ENCODE measurements around the gene SLC39A11.
A peak's percentile ranks its signal among the peaks of the same experiment; 100 is the strongest.
"Not testable (repeated sequence)": the region's sequence is repeated elsewhere in the genome, so short reads cannot be mapped to it uniquely, and the experiment has no call there.

SLC39A11 gene

DNA sequence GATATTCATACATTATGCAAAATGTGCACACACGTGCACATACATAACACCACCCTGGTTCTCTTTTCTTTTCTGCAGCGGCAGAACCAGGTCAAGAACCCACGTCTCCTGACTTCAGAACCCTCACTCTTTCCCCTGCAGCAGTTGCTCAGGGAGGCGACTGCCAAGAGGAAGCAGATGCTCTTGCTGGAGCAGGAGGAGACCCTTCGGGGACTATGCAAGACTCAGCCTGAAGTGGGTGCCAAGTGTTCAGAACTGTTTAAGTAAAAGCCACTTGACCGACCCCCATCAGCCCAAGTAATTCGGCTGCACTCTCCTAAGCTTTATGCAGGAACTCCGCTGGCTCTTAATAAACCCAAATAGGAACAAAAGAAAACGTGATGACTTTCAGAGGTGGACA lies 193.8 kb downstream of the SLC39A11 start:
- DNase-seq, result no peak

- DNase-seq, result not testable (repeated sequence)
Observed at GRCh38 chr17:72896288-72896687, 196.2 kb downstream of the SLC39A11 start.

- no peak for DNase-seq
Observed at GRCh38 chr17:72891627-72892026, 200.9 kb downstream of the SLC39A11 start.

DNA sequence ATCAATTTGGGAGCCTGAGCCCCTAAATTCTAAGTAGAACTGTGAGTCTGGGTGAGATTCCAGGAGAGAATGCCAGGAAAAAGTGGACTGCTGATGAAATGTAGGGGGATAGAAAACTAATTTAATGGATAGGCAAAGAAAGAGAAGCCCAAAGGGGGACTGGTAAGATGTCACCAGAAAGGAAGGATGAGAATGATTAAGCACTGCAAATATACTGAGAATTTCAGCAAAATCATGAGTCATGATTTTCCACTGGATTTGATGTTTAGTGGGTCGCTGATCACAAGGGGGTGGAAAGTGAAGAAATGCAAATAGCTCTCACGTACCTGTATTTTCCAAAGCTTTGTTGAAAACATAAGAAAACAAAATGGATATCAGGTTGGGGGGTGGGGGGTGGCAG lies 201.8 kb downstream of the SLC39A11 start:
- DNase-seq, result peak; percentile 8

- DNase-seq, result no peak
Observed at GRCh38 chr17:72887917-72888316, 204.6 kb downstream of the SLC39A11 start.

GRCh38 chr17:72887322-72887721 lies 205.2 kb downstream of the SLC39A11 start:
- peak; percentile 23 for DNase-seq

- DNase-seq, result no peak
Observed at GRCh38 chr17:72886622-72887021, 205.9 kb downstream of the SLC39A11 start.

- no peak for DNase-seq
Observed at GRCh38 chr17:72884066-72884465, 208.4 kb downstream of the SLC39A11 start.

DNA sequence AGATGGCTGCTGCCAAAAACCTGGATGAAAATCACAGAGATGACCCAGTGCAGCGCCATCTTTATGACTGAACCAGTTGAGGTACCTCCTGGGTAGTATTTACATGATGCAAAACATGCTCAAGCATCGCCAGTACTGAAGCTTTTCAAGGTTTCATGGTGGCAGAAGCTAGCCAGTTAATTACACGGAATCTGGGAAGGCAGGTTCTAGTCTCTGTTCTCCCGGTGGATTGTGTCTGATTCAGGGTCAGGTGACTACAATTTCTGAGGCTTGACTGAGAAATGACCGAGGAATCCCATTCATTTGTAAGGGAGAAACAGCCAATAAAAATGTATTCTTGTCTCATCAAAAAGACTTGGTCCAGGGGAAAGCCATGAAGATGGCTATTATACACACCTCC lies 209.1 kb downstream of the SLC39A11 start:
- DNase-seq, result no peak

- DNase-seq, result no peak
Observed at GRCh38 chr17:72882426-72882825, 210.1 kb downstream of the SLC39A11 start.

DNA sequence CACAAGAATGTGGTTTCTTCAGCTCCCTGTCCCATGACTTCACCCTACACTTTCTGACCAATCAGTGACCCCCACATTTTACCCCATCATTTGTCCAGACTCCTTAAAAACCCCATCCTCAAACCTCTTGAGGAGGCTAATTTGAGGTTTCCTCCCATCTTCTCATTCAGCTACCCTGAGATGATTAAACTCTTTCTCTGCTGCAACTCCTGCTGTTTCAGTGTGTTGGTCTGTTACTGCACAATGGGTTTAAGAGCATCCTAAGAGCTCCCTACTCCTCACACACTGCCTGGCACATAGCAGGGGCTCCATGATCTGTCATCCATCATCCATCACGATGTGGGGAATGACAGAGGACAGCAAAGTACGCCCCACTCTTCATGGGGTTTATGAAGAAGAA lies 212.6 kb downstream of the SLC39A11 start:
- no peak for DNase-seq

DNA sequence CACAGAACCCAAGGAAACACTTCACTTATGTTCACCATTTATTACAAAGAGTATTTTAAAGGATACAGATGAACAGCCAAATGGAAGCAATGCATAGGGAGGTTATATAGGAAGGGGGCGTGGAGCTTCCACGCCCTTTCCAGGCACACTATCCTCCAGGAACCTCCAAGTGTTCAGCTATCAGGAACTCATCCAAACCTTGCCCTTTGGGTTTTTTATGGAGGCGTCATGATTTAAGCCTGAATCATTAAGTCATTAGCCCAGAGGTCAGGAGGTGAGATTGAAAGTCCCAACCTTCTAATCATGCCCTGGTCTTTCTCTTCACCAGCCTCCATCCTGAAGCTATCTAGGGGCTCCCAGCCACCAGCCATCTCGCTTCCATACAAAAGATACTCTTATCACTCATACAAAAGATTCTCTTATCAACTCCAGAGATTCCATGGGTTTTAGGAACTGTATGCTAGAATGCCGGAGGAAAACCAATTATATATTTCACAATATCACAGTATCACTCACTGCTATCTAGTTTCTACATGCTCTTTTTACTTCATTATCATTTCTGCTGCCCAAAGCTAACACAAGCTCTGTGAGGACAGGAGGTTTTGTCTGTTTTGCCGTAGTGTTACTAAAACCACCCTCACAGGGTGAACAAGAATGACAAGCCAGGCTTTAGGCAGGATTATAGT lies 213.4 kb downstream of the SLC39A11 start:
- no peak for DNase-seq

DNA sequence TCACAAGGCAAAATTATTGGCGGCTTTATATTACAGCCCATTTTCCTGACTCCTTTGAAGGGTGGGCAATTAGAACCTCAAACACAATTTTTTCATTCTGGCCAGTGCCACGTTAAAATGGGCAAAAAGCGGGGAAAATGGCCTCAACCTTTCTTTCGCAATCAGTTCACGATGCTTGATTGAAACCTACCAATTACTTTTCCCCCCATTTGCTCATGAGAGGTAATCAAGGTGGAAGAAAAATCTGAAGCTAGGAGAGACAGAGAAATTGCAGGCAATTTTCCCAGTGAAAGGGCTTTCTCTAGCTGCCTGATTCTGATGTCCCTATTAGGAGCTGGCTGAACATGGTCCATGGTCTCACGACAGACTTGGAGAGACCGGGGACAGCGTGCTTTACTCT lies 215.1 kb downstream of the SLC39A11 start:
- DNase-seq, result no peak

GRCh38 chr17:72876413-72876812 lies 216.1 kb downstream of the SLC39A11 start:
- no peak for DNase-seq

DNA sequence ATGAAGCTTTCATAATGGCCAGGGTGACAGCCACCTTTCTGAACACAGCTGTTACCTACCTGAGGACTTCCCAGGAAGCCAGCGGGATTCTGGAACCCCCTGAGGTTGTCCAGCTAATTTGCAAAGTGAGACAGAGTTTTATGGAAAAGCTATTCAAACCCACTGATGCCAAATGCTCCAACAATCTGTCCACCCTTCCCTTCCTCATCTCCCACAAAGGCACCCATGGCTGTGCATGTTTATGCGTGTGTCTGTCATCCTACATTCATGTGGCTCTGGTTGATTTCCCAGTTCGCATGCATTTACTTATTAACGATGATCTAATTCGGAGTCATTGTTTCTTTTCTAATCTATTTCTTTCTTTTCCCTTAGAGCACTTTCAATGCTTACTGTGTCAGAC lies 217.1 kb downstream of the SLC39A11 start:
- DNase-seq, result no peak

- DNase-seq, result no peak
Observed at GRCh38 chr17:72872396-72872795, 220.1 kb downstream of the SLC39A11 start.

- no peak for DNase-seq
Observed at GRCh38 chr17:72870367-72870985, 222.0 kb downstream of the SLC39A11 start.

GRCh38 chr17:72869630-72870029 lies 222.9 kb downstream of the SLC39A11 start:
- no peak for DNase-seq

- no peak for DNase-seq
Observed at GRCh38 chr17:72865954-72866353, 226.5 kb downstream of the SLC39A11 start.

- peak; percentile 66 for DNase-seq
Observed at GRCh38 chr17:72863526-72864211, 228.8 kb downstream of the SLC39A11 start.

DNA sequence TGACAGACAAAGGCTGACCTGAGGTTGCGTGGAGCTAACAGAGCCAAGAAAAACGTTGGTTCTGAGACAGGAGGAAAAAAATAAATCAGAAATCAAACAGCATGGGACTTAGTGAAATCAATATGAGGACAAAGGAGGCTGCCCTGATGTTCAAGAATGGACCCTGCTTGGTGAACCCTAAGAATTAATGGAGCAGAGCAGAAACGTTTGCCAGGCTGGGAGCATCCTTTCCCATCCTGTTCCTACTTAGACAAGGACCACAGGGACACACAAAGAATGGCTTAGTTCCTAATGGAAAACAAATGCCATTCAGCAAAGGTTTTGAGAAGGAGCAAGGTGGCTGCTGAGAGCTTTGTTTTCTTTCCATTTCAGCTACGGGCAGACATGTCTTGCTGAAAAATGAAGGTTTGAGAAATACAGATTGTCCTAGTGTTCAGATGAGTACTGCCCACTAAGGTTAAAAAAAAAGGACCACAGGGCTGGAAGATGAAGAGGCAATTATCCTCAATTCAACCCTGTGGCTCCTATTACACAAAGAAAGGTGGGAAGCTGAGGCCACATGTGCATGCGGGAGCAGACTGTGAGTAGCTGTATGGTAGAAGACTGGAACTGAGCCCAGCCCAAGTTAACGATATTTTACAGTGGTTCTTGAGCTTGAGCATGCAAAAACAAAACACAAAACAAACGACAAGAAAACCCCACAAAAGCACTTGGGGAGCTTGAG lies 230.1 kb downstream of the SLC39A11 start:
- DNase-seq, result no peak

DNA sequence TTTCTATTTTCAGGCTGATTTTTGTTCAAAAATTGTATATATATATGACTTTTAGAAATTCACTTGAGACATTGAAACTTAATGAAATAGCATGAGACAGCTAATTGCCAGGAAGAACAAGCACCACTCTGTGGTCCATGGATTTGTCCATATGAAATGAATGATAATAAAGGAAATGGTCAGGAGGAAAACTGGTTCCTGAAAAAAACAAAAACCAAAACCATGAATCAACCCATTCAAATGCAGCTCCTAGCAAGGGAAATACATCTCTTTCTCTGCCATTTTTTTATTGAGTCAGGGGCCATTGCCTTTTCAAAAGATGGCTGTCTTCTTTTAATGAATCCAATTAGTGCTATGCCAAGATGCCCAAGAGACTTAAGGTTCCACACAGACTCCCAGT lies 230.7 kb downstream of the SLC39A11 start:
- no peak for DNase-seq

DNA sequence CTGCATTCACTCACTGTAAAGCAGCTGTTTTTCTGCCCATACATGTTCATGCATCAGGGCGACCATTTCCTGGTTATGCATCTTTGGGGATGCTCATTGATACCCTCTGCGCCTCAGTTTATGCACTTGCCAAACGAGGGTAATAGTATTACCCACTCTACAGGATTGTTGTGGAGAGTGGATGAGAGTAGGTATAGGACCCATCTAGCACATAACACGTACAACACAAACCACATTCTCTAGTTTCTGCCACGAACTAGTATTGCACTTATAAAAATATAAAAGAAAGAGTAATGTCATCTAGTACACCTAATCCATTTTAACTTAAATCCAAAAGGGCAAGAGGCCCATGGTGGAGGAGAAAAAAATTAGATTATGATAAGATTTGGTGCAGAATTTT lies 231.7 kb downstream of the SLC39A11 start:
- no peak for DNase-seq

All from activated CD4-positive, alpha-beta T cell treated with anti-CD3 and anti-CD28 coated beads, Interleukin-2, amount 50 U/mL, for 16 hours (primary cell).